Hematopoietic multipotent progenitor cell treated with erythropoietin and hydrocortisone succinate and interleukin-3 and kit ligand, for 6 days (in vitro differentiated cells): ENCODE results near the gene TTYH1.
"Not testable (repeated sequence)": the region's sequence is repeated elsewhere in the genome, so short reads cannot be mapped to it uniquely, and the experiment has no call there.

Source experiments
- DNase-seq: peaks from one replicate; pipeline ENCODE4 v3.0.0-alpha.2; 2015

TTYH1 gene

DNA sequence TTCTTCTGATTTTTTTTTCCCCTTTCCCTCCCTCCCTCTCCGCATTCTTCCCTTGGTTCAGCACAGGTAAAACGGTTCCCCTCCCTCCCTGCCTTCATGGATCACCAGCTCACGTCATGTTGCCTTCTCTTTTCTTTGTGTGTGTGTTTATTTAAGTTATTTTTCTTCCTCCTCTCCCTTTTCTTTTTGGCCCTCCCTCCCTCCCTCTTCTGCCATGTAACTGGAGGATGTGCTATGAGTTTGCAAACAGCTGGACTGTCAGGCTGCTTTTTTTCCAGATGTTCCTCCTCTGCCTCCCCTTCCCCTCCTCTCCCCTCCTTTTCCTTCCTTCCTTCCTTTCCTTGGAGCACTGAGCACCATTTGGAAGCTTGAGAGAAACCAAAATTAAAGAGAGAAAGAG lies 46.3 kb downstream of the TTYH1 start:
- DNase-seq = no peak

DNA sequence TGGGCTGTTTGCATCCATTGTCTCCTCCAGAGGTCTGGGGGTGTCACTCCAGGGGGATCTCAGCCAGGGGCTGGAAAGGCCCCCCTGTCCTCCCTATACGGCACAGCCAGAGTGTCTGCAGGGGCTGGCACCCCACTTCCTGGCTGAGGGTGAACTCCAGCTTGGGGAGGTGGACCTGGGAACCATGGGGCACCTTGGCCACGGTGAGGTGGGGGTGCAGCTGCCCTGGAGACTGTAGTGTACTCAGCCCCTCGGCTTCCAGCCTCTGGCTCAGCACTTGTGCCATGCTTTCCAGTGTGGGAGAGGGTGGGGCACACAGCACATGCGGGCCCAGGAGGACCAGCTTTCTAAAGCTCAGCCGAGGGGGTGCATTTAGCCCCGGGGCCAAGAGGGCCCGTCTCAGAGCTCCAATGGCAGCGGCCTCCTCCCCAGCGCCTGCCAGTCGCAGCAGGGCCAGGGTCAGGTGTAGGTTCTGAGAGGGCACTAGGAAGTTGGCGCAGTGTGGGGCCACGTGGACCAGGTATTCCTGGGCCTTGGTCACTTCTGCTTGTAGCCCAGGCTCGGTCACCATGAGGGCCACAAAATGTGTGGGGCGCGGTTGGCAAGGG lies 46.9 kb downstream of the TTYH1 start:
- DNase-seq = no peak

DNA sequence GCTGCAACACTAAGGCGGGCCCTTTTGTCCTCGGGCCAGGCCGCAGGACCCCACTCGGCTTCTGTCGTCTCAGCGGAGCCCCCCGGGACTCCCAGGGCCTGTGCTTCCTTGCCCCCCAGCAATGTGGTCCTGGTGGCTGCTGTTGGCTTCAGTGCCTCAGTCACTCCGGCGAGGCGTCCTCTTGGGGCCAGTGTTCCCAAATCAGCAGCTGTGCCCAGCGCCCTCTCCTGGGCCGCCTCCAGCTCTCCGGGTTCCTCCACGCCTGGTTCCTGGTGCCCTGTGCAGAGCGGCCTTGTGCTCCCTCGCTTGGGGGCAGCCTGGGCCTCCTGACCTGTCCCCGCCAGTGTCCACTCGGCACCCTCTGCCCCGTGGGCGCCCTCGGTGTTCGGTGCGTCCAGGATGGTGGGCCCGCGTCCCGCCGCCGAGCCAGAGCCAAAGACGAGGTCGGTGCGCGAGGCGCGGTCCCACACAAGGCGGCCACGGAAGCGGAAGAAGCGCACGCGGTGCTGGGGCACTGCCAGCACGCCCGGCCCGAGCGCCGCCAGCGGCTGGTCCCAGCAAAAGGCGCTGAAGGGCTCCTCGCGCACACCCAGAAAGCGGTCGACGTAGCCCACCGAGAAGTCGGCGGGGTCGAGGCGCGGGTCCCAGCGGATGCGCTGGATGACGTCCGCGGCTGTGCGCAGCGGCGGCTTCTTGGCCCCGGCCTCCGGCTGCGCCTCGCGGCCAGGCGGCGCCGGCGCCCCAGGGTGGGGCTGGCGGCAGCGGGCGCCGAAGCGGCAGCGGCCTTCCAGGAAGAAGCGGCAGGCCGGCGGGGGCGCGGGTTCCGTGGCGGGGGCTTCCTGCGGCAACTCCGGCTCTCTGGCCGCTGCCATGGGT lies 47.6 kb downstream of the TTYH1 start:
- peak; percentile 84 for DNase-seq

DNA sequence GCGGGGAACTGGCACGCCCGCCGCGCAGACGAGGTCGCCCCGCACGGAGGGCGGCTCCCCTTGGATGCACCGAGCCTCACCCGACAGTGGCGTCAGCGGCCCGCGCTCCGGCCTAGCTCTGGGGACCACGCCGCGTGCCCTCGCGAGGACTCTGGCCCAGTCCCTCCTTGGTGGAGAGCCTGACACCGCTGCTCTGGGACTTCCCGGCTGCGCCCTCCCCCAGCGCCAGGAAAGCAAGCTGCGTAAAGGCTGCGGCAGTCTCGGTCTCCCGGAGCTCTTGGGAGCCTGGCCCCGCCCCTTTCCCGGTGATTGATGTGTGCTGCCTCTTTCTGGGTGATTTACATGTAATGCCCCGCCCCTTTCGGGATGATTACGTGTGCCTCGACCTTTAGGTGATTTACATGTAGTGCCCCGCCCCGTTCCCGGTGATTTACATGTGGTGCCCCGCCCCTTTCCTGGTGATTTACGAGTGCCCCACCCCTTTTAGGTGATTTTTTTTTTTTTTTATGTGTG lies 48.3 kb downstream of the TTYH1 start, which contains the start of gene LENG9:
TSS of gene LENG9 (minus strand) at position 248 of the 513 bp plus-strand sequence. CDS start 252 bp downstream, outside the sequence.
- DNase-seq = peak; percentile 100

DNA sequence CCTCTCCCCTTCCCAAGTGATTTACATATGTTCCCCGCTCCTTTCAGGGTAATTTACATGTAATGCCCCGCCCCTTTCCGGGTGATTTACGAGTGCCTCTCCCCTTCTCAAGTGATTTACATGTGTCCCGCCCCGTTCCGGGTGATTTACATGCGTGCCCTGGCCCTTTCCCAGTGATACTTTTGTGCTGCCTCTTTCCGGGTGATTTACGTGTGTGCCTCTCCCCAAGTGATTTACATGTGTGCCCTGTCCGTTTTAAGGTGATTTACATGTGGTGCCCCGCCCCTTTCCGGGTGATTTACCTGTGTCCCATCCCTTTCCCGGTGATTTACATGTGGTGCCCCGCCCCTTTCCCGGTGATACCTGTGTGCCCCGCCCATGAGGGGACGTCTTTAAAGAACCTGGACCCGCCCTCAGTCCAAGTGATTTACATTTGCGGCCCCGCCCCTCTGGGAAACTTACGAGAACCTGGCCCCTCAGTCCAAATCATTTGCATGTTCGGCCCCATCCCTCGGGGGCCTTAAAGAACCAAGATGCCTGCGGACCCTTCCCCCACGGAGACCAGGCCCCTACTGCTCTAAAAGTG lies 48.9 kb downstream of the TTYH1 start:
- peak; percentile 96 for DNase-seq

DNA sequence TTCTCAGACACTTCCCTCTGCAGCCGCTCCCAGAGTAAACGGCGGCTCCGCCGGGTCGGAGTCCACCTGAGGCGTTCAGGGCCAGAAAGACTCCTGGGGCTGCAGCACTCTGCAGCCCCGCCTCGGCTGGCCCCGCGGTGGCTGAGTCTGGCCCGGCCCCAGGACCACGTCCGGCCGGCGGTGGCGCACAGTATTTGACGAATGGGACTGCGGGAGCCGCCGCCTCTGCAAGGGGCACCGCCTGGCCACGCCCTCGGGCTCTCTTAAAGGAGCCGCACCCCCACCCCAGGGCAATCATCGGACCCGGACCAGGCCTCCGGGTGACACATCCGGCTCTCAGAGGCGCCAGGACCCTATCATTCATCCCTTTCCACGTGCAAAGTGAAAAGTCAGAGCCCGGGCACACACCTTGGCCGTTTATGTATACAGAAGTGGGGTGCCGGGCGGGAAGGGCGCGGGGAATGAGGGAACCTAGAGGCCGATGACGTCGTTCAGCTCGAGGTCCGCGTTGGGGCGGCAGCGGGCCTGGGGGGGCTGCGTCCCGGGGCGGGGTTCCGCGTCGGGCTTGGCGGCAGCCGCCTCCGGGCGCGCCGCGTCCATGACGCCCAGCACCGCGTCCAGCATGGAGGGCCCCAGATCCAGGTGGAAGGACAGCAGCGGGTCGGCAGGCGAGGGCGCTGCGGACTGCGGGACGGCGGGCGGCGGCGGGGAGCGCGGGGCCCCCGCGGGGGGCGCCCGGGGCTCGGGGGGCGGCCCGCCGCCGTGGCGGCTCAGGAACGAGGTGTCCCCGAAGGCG lies 49.6 kb downstream of the TTYH1 start:
- peak; percentile 96 for DNase-seq

DNA sequence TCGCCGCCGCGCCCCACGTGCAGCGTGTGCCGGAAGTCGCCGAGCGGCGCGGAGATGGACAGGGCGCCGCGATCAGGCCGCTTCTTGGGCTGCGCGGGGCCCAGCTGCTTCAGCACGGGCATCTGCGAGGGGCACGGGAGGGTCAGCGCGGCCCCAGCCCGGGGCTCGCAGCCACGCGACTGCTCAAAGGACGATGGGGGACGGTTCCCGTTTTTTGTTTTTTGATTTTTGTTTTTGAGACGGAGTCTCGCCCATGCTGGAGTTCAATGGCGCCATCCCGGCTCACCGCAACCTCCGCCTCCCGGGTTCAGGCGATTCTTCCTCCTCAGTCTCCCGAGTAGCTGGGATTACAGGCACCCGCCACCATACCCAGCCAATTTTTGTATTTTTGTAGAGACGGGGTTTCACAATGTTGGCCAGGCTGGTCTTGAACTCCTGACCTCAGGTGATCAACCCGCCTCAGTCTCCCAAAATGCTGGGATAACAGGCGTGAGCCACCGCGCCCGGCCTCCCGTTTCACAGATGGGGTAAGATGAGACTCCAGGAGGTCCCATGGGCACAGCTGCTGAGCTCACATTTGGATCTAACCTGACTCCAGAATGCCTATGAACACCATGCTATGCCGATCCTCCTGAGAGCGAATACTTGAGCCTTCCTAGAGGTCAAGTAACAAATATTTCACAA lies 50.3 kb downstream of the TTYH1 start:
- DNase-seq = no peak

DNA sequence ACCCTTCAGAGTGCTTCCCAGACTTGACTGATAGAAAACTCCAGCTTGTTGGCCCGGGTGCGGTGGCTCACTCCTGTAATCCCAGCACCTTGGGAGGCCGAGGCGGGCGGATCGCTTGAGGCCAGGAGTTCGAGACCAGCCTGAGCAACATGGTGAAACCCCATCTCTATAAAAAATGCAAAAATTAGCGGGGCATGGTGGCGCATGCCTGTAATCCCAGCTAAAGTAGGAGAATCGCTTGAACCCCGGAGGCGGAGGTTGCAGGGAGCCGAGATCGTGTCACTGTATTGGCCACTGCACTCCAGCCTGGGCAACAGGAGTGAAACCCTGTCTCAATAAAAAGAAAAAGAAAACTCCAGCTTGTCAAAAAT lies 50.8 kb downstream of the TTYH1 start:
- not testable (repeated sequence) for DNase-seq

DNA sequence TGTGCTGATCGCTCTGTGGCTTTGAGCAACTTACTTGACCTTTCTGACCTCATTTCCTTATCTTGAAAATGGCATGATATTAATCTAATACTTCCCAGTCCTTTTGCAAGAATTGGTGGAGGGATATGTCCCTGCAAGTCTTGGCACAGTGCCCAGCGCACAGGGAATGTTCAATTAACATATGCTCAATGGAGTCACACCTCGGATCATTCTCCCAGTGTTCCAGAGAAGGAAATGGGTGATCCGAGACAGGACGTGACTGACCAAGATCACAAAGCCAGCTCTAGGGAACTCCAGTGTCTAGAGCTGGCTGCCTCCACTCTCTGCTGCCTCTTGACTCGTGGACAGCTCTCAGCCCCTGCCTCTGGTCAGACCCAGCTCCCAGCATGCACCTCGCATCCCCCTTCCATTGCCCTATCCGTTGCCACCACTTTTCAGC lies 54.3 kb downstream of the TTYH1 start:
- no peak for DNase-seq

DNA sequence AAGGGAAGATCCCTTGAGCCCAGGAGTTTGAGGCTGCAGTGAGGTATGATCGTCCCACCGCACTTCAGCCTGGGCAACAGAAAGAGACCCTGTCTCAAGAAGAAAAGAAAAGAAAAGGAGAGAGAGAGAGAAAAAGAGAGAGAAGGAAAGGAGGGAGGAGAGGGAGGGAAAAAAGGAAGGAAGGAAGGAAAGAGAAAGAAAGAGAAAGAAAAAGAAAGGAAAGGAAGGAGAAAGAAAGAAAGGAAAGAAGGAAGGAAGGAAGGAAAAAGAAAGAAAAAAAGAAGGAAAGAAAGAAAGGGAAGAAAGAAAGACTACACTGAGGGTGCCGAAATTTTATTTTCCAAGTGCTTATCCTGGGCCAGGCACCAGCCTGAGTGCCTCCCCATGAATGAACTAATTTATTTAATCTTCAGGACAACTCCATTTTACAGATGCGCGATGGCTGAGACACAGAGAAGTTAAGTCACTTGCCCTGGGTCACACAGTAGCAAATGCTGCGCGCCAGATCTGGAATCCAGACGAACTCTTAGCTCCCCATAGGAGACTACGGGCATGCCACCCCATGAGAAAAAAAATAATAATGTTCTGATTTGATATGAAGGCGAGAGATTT lies 55.1 kb downstream of the TTYH1 start:
- no peak for DNase-seq

DNA sequence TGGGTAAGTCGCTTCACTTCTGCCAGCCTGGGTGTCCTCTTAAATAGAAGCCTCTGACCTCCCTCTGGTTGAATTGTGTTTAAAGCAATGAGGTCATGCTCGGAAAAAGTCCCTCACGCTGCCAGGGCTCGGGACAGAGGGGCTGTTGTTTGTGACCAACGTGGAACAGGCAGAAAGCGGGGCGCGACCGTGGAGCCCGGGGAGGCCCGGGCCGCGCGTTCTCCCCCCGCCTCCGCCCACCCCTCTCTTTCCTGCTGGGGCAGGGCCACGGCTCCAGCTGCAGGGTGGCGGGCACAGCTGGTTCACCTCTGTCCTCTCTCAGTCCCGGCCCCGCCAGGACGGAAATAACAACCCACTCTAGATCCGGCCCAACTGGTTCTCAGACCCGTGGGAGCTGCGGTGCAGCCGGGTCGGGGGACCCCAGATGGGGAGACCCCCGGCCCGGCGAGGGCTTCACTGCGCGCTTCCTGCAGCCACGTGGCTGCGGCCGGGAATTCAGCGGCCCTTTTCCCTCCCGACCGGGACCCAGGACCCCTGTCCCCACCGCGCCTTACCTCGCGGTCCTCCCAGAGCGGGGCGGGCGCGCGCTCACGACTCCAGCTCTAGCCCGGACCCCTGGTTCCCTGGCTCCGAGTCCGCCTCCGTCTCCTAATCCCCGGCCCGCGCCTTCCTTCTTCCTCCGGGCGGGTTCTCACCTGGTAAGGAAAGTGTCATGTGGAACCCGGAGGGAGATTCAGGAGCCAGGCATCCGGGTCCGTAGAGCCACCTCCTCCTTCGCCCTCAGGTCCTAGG lies 55.9 kb downstream of the TTYH1 start:
- no peak for DNase-seq

DNA sequence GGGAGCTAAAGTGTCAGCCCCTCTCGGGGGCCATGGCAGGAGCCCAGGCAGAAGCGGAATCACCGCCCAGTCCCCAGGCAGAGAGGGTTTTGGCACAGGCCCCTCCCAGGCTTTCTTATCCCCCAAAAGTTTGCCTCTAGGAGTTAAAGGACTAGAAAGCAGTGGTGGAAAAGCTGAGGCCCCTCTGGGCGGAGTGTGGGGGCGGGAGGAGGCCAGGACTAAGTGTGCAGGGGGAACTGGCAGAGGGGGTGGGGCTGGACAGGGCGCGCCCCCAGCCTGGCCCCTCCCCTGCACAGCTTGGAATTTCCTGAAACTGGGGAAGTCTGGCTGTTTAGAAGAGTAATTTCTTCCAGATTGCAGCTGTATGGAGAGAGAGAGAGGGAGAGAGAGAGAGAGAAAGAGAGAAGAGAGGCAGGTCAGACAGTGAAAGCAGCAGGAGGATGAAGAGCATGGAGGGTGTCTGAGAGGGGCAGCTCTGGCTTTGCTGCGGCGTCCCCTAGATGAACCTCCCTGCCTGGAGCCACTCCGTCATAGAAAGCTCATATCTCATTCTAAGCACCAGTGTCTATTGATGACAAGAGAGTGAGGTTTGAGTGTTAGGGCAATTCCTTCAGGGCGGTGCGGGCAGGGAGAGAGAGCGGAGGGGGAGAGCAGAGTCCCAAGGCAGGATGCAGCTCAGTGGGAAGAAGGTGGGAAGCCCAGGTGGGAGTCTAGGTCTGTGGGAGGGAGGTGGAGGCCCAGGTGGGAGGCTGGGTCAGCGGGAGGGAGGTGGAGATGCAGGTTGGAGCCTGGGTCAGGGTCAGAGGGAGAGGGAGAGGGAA lies 58.0 kb downstream of the TTYH1 start, which contains the start of gene CDC42EP5:
TSS of gene CDC42EP5 (minus strand) at position 226 of the 821 bp plus-strand sequence. CDS start 7,749 bp downstream, outside the sequence.
- DNase-seq = no peak

DNA sequence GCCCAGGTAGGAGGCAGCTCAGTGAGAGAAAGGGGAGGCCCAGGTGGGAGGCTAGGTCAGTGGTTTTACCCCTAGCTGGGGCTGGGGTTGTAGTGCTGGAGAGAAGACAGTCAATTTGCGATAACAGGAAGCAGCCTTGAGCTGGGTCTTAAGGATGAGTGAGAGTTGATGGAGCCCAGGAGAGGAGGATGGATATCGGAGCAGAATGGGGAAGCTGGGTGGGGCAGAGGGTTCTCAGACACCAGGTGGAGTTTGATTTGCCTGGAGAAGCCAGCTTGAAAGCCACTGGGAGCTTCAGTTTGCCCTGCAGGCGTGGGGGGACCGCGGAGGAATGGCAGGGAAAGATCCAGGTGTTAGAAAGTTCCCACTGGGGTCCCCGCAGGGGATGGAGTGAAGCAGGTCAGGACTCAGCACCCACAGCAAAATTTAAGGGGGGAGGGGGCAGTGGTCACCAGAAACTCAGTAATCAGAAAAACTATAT lies 58.7 kb downstream of the TTYH1 start:
- DNase-seq = no peak

DNA sequence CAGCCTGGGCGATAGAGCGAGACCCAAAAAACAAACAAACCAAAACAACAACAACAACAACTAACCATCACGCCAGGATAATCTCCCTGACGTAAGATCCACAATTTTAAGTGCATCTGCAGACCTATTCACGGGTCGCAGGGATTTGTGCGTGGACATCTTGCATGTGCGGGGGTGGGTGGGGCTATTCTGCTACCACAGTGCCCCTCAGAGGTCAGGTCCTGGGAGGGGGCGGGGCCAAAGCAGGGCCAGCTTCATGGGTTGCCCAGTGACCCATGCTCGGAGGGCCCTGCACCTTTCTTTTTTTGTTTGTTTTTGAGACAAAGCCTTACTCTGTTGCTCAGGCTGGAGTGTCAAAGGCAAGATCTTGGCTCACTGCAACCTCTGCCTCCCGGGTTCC lies 60.4 kb downstream of the TTYH1 start:
- no peak for DNase-seq

DNA sequence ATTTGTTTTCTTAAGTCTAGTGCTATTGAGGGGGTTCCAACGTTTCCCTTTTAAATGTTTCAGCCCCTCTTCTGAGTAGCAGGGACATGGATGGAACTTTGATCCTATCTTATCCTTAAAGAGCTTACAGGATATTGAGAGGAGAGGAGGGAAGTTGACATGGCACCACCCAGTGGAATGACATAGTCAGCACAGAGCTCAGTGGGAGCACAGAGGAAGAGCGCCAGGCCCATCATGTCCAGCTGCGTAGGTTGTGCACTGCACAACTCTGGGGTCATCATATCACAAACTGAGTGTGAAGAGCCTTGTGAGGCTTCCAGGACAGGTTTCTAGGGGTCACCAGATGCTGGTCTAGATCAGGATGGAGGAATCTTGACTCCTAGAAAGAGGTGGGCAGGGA lies 62.4 kb downstream of the TTYH1 start:
- no peak for DNase-seq

DNA sequence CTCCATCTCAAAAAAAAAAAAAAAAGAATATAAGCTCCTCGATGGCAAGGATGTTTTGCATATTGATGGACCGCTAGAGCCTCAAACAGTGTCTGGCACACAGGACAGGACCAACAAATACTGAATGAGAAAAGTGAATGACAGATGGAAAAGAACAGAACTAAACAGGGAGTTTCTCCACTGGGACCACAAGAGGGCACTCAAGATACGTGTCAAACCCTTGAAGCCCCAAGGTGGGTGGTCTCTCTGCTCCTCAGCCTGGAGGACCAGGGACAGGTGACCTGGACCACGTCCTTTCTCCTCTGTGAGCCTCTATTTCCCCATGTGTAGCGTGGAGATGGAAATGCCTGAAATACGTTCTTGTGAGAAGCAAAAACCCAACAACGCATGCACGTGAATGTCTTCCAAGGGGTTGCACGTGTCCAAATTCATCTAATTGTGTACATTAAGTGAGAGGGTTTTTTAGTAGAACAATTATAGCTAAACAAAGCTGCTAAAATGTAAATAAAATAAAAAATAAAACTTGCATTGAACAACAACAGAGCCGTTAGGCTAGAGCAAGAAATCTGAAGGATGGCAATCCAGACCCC lies 63.5 kb downstream of the TTYH1 start:
- peak; percentile 77 for DNase-seq

DNA sequence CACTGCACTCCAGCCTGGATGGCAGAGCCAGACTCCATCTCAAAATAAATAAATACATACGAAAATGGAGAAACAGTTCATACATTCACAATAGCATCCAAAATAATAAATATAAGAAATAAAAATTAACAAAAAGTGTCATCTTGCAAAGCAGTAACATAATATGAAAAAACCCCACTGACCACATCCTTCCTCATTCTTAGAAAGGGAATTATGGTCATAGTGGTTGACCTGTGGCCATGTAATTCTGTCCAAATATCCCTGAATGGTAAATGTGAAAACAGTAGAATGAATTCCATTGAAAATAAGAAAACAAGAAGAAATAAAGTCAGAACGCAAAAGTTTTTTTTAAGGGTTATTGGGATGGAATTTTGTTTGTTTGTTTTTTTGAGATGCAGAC lies 64.8 kb downstream of the TTYH1 start:
- peak; percentile 40 for DNase-seq

DNA sequence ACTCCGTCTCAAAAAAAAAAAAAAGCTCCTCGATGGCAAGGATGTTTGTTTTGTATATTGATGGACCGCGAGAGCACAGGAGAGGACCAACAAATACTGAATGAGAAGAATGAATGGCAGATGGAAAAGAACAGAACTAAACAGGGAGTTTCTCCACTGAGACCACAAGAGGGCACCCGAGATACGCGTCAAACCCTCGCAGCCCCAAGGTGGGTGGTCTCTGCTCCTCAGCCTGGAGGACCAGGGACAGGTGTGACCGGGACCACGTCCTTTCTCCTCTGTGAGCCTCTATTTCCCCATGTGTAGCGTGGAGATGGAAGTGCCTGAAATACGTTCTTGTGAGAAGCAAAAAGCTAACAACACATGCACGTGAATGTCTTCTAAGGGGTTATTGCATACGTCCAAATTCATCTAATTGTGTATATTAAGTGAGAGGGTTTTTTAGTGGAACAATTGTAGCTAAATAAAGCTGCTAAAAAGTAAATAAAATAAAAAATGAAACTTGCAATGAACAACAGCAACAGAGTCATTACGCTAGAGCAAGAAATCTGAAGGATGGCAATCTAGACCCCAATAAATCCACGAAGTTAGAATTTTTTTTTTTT lies 66.2 kb downstream of the TTYH1 start:
- DNase-seq = peak; percentile 71

DNA sequence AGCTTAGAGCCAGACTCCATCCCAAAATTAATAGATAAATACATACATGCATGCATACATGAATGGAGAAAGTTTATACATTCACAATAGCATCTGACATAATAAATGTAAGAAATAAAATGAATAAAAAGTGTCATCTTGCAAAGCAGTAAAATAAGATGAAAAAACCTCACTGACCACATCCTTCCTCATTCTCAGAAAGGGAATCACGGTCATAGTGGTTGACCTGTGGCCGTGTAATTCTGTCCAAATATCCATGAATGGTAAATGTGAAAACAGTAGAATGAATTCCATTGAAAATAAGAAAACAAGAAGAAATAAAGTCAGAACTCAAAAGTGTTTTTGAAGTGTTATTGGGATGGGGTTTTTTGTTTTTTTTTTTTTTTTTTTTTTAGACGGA lies 67.6 kb downstream of the TTYH1 start:
- peak; percentile 53 for DNase-seq
